SU-DHL-6 (cell line): ENCODE measurements around the gene FANCI.

ENCODE experiments used
- H2AFZ ChIP-seq: fragments of 200-600 bp; sonication (generic); 2 replicates; pipeline ENCODE4 v1.6.1; 2014; ENCODE audit warnings: low read depth, mild to moderate bottlenecking, moderate library complexity, mixed read lengths, antibody characterized with exemption, low read length; ENCODE audit not compliant: severe bottlenecking
- H3F3A ChIP-seq: fragments of 200-600 bp; shearing (Covaris generic); 2 replicates; pipeline ENCODE4 v1.6.0; 2016; ENCODE audit warnings: antibody characterized with exemption, mild to moderate bottlenecking; ENCODE audit not compliant: insufficient read depth
- H3K27ac ChIP-seq: fragments of 200-600 bp; sonication (generic); 2 replicates; pipeline ENCODE4 v1.5.1; 2016; ENCODE audit warnings: low read depth, mild to moderate bottlenecking, low read length, moderate library complexity, mixed read lengths
- H3K27me3 ChIP-seq: fragments of 200-600 bp; sonication (generic), shearing (Covaris generic); 2 replicates; pipeline ENCODE4 v1.6.0; 2014; ENCODE audit warnings: mild to moderate bottlenecking, low read length
- H3K36me3 ChIP-seq: fragments of 200-600 bp; sonication (generic); 2 replicates; pipeline ENCODE4 v1.6.1; 2014; ENCODE audit warnings: mild to moderate bottlenecking, low read length, mixed read lengths
- H3K4me2 ChIP-seq: fragments of 300-600, 200-600 bp; shearing (Covaris generic), sonication (generic); 2 replicates; pipeline ENCODE4 v1.6.0; 2014; ENCODE audit warnings: low read length, low read depth, mild to moderate bottlenecking; ENCODE audit not compliant: poor library complexity, severe bottlenecking
- H3K4me3 ChIP-seq: fragments of 200-600 bp; sonication (generic); 2 replicates; pipeline ENCODE4 v1.5.1; 2014; ENCODE audit warnings: antibody characterized with exemption, low read length, mild to moderate bottlenecking, mixed read lengths; ENCODE audit not compliant: insufficient read depth, poor library complexity, severe bottlenecking
- H3K79me2 ChIP-seq: fragments of 200-600 bp; sonication (generic); 2 replicates; pipeline ENCODE4 v1.6.1; 2014; ENCODE audit warnings: mild to moderate bottlenecking, low read length, moderate library complexity; ENCODE audit not compliant: insufficient read depth
- H3K9ac ChIP-seq: fragments of 200-600 bp; sonication (generic); 2 replicates; pipeline ENCODE4 v1.7.0; 2014; ENCODE audit warnings: mild to moderate bottlenecking, low read length
- H3K9me2 ChIP-seq: fragments of 200-600 bp; sonication (generic); replicated peaks from 2 replicates; pipeline ENCODE4 v1.6.1; 2014; ENCODE audit warnings: low read length; ENCODE audit not compliant: insufficient read depth
- H3K9me3 ChIP-seq: fragments of 200-600 bp; sonication (generic); 2 replicates; pipeline ENCODE4 v1.6.1; 2014; ENCODE audit warnings: low read length, mixed read lengths; ENCODE audit not compliant: insufficient read depth
- H4K20me1 ChIP-seq: fragments of 200-600 bp; sonication (generic); 2 replicates; pipeline ENCODE4 v1.6.1; 2014; ENCODE audit warnings: low read depth, mild to moderate bottlenecking, antibody characterized with exemption, low read length, moderate library complexity, mixed read lengths
- EZH2phosphoT487 ChIP-seq: fragments of 200-600 bp; sonication (generic), shearing (Covaris generic); conservative IDR thresholded peaks from 2 replicates; pipeline ENCODE4 v1.6.1; 2018; ENCODE audit warnings: mild to moderate bottlenecking, antibody characterized with exemption, low read length, moderate library complexity, mixed read lengths
- TF ChIP-seq, protein P1 (sequence below): fragments of 200-600 bp; sonication (generic); IDR thresholded peaks from one replicate; pipeline ENCODE4 v1.5.1; 2017; ENCODE audit warnings: antibody characterized with exemption, mild to moderate bottlenecking, low read length, moderate library complexity; ENCODE audit not compliant: insufficient read depth, poor library complexity, severe bottlenecking

The FANCI gene

DNA sequence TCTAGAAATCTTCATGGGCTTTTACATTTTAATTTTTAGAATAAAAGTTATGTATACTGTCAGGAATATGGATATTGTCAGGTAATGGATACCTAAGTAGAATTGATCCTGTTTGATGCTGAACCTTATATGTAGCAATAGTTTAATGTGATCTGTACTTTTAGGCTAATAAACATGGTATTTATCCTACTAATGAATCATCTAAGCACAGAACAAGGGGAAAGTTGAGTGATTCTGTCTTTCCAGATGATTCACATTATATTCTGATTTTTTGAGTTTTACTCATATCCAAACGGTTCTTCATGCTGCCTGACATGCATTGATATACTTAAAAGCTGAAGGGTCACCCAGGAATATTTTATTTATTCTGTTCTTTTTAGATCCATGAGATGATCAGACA, 34.5 kb downstream of the FANCI start:
- no peaks in the 10 kb centered on the region for H4K20me1 ChIP-seq
- no peaks in the 10 kb centered on the region for H3K27me3 ChIP-seq
- H3K4me3 ChIP-seq, result no peak overlapping the region
- TF ChIP-seq, protein P1, sequence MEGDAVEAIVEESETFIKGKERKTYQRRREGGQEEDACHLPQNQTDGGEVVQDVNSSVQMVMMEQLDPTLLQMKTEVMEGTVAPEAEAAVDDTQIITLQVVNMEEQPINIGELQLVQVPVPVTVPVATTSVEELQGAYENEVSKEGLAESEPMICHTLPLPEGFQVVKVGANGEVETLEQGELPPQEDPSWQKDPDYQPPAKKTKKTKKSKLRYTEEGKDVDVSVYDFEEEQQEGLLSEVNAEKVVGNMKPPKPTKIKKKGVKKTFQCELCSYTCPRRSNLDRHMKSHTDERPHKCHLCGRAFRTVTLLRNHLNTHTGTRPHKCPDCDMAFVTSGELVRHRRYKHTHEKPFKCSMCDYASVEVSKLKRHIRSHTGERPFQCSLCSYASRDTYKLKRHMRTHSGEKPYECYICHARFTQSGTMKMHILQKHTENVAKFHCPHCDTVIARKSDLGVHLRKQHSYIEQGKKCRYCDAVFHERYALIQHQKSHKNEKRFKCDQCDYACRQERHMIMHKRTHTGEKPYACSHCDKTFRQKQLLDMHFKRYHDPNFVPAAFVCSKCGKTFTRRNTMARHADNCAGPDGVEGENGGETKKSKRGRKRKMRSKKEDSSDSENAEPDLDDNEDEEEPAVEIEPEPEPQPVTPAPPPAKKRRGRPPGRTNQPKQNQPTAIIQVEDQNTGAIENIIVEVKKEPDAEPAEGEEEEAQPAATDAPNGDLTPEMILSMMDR, result no peak
- no peak for TF ChIP-seq EZH2phosphoT487
- no peaks in the 10 kb centered on the region for H3K79me2 ChIP-seq
- no peak overlapping the region for H3K27ac ChIP-seq
- H3K9me3 ChIP-seq, result no peaks in the 10 kb centered on the region
- no peaks in the 10 kb centered on the region; the same call in 1 of the 2 replicates for H3F3A ChIP-seq
- no peak overlapping the region for H2AFZ ChIP-seq
- no peaks in the 10 kb centered on the region for H3K9me2 ChIP-seq
- no peak overlapping the region for H3K4me2 ChIP-seq
- H3K9ac ChIP-seq, result no peak overlapping the region
- peaks cover 80% of the 10 kb centered on the region for H3K36me3 ChIP-seq

DNA sequence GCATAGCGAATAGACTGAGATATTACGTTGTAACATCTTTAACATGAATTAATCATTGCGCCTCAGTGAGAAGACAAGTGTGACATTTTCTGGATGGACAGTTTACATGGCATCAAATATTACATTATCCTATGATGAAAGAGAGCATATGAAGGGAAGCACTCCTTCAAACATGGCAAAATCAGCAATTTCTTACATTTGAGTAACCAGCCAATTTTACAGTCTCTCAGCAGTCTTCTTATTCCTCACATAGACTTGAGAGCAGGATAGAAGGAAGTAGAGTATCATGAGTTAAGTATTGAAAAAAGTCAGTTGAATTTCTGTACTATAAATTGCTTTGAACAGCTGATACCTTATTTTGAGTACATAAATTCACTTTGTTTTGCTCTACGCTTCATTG, 38.9 kb downstream of the FANCI start:
- H3K79me2 ChIP-seq, result no peaks in the 10 kb centered on the region
- H4K20me1 ChIP-seq, result no peaks in the 10 kb centered on the region
- no peaks in the 10 kb centered on the region; the same call in 1 of the 2 replicates for H3F3A ChIP-seq
- TF ChIP-seq, protein P1, result no peak
- no peak for TF ChIP-seq EZH2phosphoT487
- H2AFZ ChIP-seq, result no peak overlapping the region
- H3K9me3 ChIP-seq, result no peaks in the 10 kb centered on the region
- H3K27ac ChIP-seq, result no peak overlapping the region
- no peak overlapping the region for H3K4me3 ChIP-seq
- no peak overlapping the region for H3K9ac ChIP-seq
- H3K9me2 ChIP-seq, result no peaks in the 10 kb centered on the region
- H3K36me3 ChIP-seq, result peaks cover 80% of the 10 kb centered on the region
- no peak overlapping the region for H3K4me2 ChIP-seq
- no peaks in the 10 kb centered on the region for H3K27me3 ChIP-seq

DNA sequence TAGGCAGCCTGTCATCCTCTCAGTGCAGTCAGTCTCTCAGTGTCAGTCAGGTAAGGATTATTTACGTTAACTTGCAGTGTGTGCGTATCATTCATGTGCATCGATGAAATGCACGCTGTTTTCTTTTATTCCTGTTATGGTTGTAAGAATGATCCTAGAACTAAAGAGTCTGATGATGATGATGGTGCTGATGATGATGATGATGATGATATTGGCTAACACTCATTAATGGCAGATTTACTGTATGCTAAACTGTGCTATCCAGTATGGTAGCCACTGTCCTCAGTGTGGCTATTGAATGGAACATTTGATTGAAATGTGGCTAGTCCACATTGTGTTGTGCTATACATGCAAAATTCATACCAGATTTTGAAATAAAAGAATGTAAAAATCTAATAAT, 39.4 kb downstream of the FANCI start:
- H3F3A ChIP-seq, result no peaks in the 10 kb centered on the region; the same call in 1 of the 2 replicates

More for the DNA sequence above, 39.4 kb downstream of the FANCI start:
- H4K20me1 ChIP-seq, result no peaks in the 10 kb centered on the region
- TF ChIP-seq, protein P1, result no peak
- TF ChIP-seq EZH2phosphoT487, result no peak
- no peak overlapping the region for H3K27ac ChIP-seq
- no peaks in the 10 kb centered on the region for H3K9me3 ChIP-seq
- no peak overlapping the region for H3K4me3 ChIP-seq
- H3K36me3 ChIP-seq, result peaks cover 81% of the 10 kb centered on the region
- H3K27me3 ChIP-seq, result no peaks in the 10 kb centered on the region
- no peaks in the 10 kb centered on the region for H3K79me2 ChIP-seq
- no peak overlapping the region for H3K9ac ChIP-seq
- no peak overlapping the region for H2AFZ ChIP-seq
- no peaks in the 10 kb centered on the region for H3K9me2 ChIP-seq
- no peak overlapping the region for H3K4me2 ChIP-seq
